ENCODE measurements around the gene MBP.
"Not testable (repeated sequence)": the region's sequence is repeated elsewhere in the genome, so short reads cannot be mapped to it uniquely, and the experiment has no call there.

Gene MBP

GRCh38 chr18:77019641-77020040, 112.9 kb downstream of the MBP start:
- Histone ChIP-seq H3K4me1 (ENCODE audit: insufficient read depth, low read length) (no peaks in the 10 kb centered on the region), H3K36me3 (ENCODE audit: insufficient read depth, low read length) (no peaks in the 10 kb centered on the region; the same call in 1 of the 2 replicates), H3K9ac (ENCODE audit: low read depth, low read length) (no peak overlapping the region), H3K9me3 (ENCODE audit: control insufficient read depth, insufficient read depth, low read length) (no peaks in the 10 kb centered on the region)

- H3K9me3 ChIP-seq (ENCODE audit: control insufficient read depth, insufficient read depth, low read length); H3K9ac ChIP-seq (ENCODE audit: low read depth, low read length); H3K36me3 ChIP-seq (ENCODE audit: insufficient read depth, low read length); H3K4me1 ChIP-seq (ENCODE audit: insufficient read depth, low read length): not testable (repeated sequence)
Observed at GRCh38 chr18:77018650-77019049, 113.9 kb downstream of the MBP start.

- Histone ChIP-seq H3K4me1 (ENCODE audit: insufficient read depth, low read length) (no peaks in the 10 kb centered on the region), H3K9me3 (ENCODE audit: control insufficient read depth, insufficient read depth, low read length) (no peaks in the 10 kb centered on the region), H3K9ac (ENCODE audit: low read depth, low read length) (no peak overlapping the region), H3K36me3 (ENCODE audit: insufficient read depth, low read length) (no peaks in the 10 kb centered on the region; the same call in 1 of the 2 replicates)
Observed at GRCh38 chr18:77017355-77017754, 115.2 kb downstream of the MBP start.

GRCh38 chr18:77016936-77017335, 115.6 kb downstream of the MBP start:
- Histone ChIP-seq H3K36me3 (ENCODE audit: insufficient read depth, low read length) (no peaks in the 10 kb centered on the region; the same call in 1 of the 2 replicates), H3K4me1 (ENCODE audit: insufficient read depth, low read length) (no peaks in the 10 kb centered on the region), H3K9me3 (ENCODE audit: control insufficient read depth, insufficient read depth, low read length) (no peaks in the 10 kb centered on the region), H3K9ac (ENCODE audit: low read depth, low read length) (no peak overlapping the region)

- Histone ChIP-seq H3K4me1 (ENCODE audit: insufficient read depth, low read length) (peaks cover 2% of the 10 kb centered on the region; the same call in 1 of the 2 replicates), H3K9ac (ENCODE audit: low read depth, low read length) (no peak overlapping the region), H3K9me3 (ENCODE audit: control insufficient read depth, insufficient read depth, low read length) (no peaks in the 10 kb centered on the region), H3K36me3 (ENCODE audit: insufficient read depth, low read length) (no peaks in the 10 kb centered on the region; the same call in 1 of the 2 replicates)
Observed at GRCh38 chr18:77015771-77016710, 116.5 kb downstream of the MBP start.

- H3K4me1 ChIP-seq (ENCODE audit: insufficient read depth, low read length), result peaks cover 10% of the 10 kb centered on the region; the same call in 1 of the 2 replicates
- no peaks in the 10 kb centered on the region; the same call in 1 of the 2 replicates for H3K36me3 ChIP-seq (ENCODE audit: insufficient read depth, low read length)
- no peaks in the 10 kb centered on the region for H3K9me3 ChIP-seq (ENCODE audit: control insufficient read depth, insufficient read depth, low read length)
Observed at GRCh38 chr18:77015169-77015568, 117.4 kb downstream of the MBP start.

GRCh38 chr18:77014538-77014937, 118.0 kb downstream of the MBP start:
- Histone ChIP-seq H3K4me1 (ENCODE audit: insufficient read depth, low read length) (peaks cover 10% of the 10 kb centered on the region; the same call in 1 of the 2 replicates), H3K36me3 (ENCODE audit: insufficient read depth, low read length) (no peaks in the 10 kb centered on the region; the same call in 1 of the 2 replicates), H3K9me3 (ENCODE audit: control insufficient read depth, insufficient read depth, low read length) (no peaks in the 10 kb centered on the region), H3K9ac (ENCODE audit: low read depth, low read length) (no peak overlapping the region)

More at GRCh38 chr18:77015169-77015568, 117.4 kb downstream of the MBP start:
- H3K9ac ChIP-seq (ENCODE audit: low read depth, low read length), result no peak overlapping the region

GRCh38 chr18:77013811-77014521, 118.6 kb downstream of the MBP start:
- Histone ChIP-seq H3K9me3 (ENCODE audit: control insufficient read depth, insufficient read depth, low read length) (no peaks in the 10 kb centered on the region), H3K36me3 (ENCODE audit: insufficient read depth, low read length) (no peaks in the 10 kb centered on the region; the same call in 1 of the 2 replicates), H3K9ac (ENCODE audit: low read depth, low read length) (no peak overlapping the region), H3K4me1 (ENCODE audit: insufficient read depth, low read length) (peaks cover 10% of the 10 kb centered on the region; the same call in 1 of the 2 replicates)

GRCh38 chr18:77012806-77013541, 119.6 kb downstream of the MBP start:
- Histone ChIP-seq H3K9me3 (ENCODE audit: control insufficient read depth, insufficient read depth, low read length) (no peaks in the 10 kb centered on the region), H3K4me1 (ENCODE audit: insufficient read depth, low read length) (peaks cover 10% of the 10 kb centered on the region; the same call in 1 of the 2 replicates), H3K36me3 (ENCODE audit: insufficient read depth, low read length) (no peaks in the 10 kb centered on the region; the same call in 1 of the 2 replicates), H3K9ac (ENCODE audit: low read depth, low read length) (no peak overlapping the region)

GRCh38 chr18:77012120-77012519, 120.5 kb downstream of the MBP start:
- Histone ChIP-seq H3K9me3 (ENCODE audit: control insufficient read depth, insufficient read depth, low read length) (no peaks in the 10 kb centered on the region), H3K4me1 (ENCODE audit: insufficient read depth, low read length) (peaks cover 10% of the 10 kb centered on the region; the same call in 1 of the 2 replicates), H3K36me3 (ENCODE audit: insufficient read depth, low read length) (no peaks in the 10 kb centered on the region; the same call in 1 of the 2 replicates), H3K9ac (ENCODE audit: low read depth, low read length) (no peak overlapping the region)

- Histone ChIP-seq H3K9me3 (ENCODE audit: control insufficient read depth, insufficient read depth, low read length) (no peaks in the 10 kb centered on the region), H3K9ac (ENCODE audit: low read depth, low read length) (no peak overlapping the region), H3K4me1 (ENCODE audit: insufficient read depth, low read length) (peaks cover 16% of the 10 kb centered on the region), H3K36me3 (ENCODE audit: insufficient read depth, low read length) (no peaks in the 10 kb centered on the region)
Observed at GRCh38 chr18:77009675-77010074, 122.9 kb downstream of the MBP start.

- no peaks in the 10 kb centered on the region for H3K36me3 ChIP-seq (ENCODE audit: insufficient read depth, low read length)
- no peak overlapping the region for H3K9ac ChIP-seq (ENCODE audit: low read depth, low read length)
- peaks cover 16% of the 10 kb centered on the region for H3K4me1 ChIP-seq (ENCODE audit: insufficient read depth, low read length)
- no peaks in the 10 kb centered on the region for H3K9me3 ChIP-seq (ENCODE audit: control insufficient read depth, insufficient read depth, low read length)
Observed at GRCh38 chr18:77008576-77009315, 123.8 kb downstream of the MBP start.

GRCh38 chr18:77008006-77008405, 124.6 kb downstream of the MBP start:
- H3K36me3 ChIP-seq (ENCODE audit: insufficient read depth, low read length), result no peaks in the 10 kb centered on the region
- H3K9ac ChIP-seq (ENCODE audit: low read depth, low read length), result no peak overlapping the region
- H3K9me3 ChIP-seq (ENCODE audit: control insufficient read depth, insufficient read depth, low read length), result no peaks in the 10 kb centered on the region
- H3K4me1 ChIP-seq (ENCODE audit: insufficient read depth, low read length), result peaks cover 16% of the 10 kb centered on the region
